ENCODE measurements around the gene CDH4. TPM values are rescaled to one million over a fixed set of nuclear protein-coding genes. Genes with fewer than 3 reads are reported as not detected.
"Not testable (repeated sequence)": the region's sequence is repeated elsewhere in the genome, so short reads cannot be mapped to it uniquely, and the experiment has no call there.

CDH4 gene
- total and polyA plus RNA-seq, 10 donors, result 0.30 to 20.1 (median 7.7) TPM

GRCh38 chr20:61450549-61450948, 198.5 kb downstream of the CDH4 start:
- peaks cover 0 to 7% (median 0%) of the 10 kb centered on the region in 6 donors for H3K4me1 ChIP-seq
- H3K27ac ChIP-seq, result no peak overlapping the region
- peaks cover 0 to 20% (median 0%) of the 10 kb centered on the region in 8 donors for H3K9me3 ChIP-seq
- WGBS, 5 donors, result 77 to 85% (median 78%) methylated on average over 5 to 6 of the region's 6 CpGs
- H3K36me3 ChIP-seq, result no peaks in the 10 kb centered on the region
- no peak for DNase-seq
- H3K4me3 ChIP-seq, result no peak overlapping the region
- peaks cover 0 to 7% (median 0%) of the 10 kb centered on the region in 7 donors for H3K27me3 ChIP-seq (replicated peaks in 1 of 7)
- intact Hi-C loops (cut with DNase I; ENCODE audit: low total_unique reads), result no loop called here
- TF ChIP-seq POLR2AphosphoS5 (IDR thresholded peaks at IDR 0.05) (no peak), POLR2A (IDR thresholded peaks at IDR 0.05) (no peak), CTCF (IDR thresholded peaks at IDR 0.05 in 8 of 11, conservative IDR thresholded peaks at IDR 0.05 in 3 of 11) (no peak)

GRCh38 chr20:61451009-61451408, 198.9 kb downstream of the CDH4 start:
- no peak overlapping the region for H3K4me3 ChIP-seq
- 87 to 95% (median 91%) methylated on average over 10 of the region's 10 CpGs for WGBS, 5 donors
- no peaks in the 10 kb centered on the region for H3K36me3 ChIP-seq
- H3K9me3 ChIP-seq, result peaks cover 0 to 21% (median 0%) of the 10 kb centered on the region in 8 donors
- H3K27me3 ChIP-seq (replicated peaks in 1 of 7), result peaks cover 0 to 7% (median 0%) of the 10 kb centered on the region in 7 donors
- DNase-seq, result no peak
- H3K27ac ChIP-seq, result no peak overlapping the region
- intact Hi-C loops (cut with DNase I; ENCODE audit: low total_unique reads), result no loop called here
- TF ChIP-seq POLR2A (IDR thresholded peaks at IDR 0.05), result no peak
- no peak for TF ChIP-seq CTCF (IDR thresholded peaks at IDR 0.05 in 8 of 11, conservative IDR thresholded peaks at IDR 0.05 in 3 of 11)
- no peak for TF ChIP-seq POLR2AphosphoS5 (IDR thresholded peaks at IDR 0.05)
- H3K4me1 ChIP-seq, result peaks cover 0 to 7% (median 0%) of the 10 kb centered on the region in 6 donors

GRCh38 chr20:61451953-61452352, 199.9 kb downstream of the CDH4 start:
- peaks cover 0 to 7% (median 0%) of the 10 kb centered on the region in 7 donors for H3K27me3 ChIP-seq (replicated peaks in 1 of 7)
- 60 to 76% (median 70%) methylated on average over 8 of the region's 8 CpGs for WGBS, 5 donors
- no peaks in the 10 kb centered on the region for H3K4me1 ChIP-seq
- peaks cover 0 to 25% (median 0%) of the 10 kb centered on the region in 8 donors for H3K9me3 ChIP-seq
- no peak for DNase-seq
- TF ChIP-seq POLR2A (IDR thresholded peaks at IDR 0.05), result no peak
- no peak for TF ChIP-seq CTCF (IDR thresholded peaks at IDR 0.05 in 8 of 11, conservative IDR thresholded peaks at IDR 0.05 in 3 of 11)
- no peak for TF ChIP-seq POLR2AphosphoS5 (IDR thresholded peaks at IDR 0.05)
- intact Hi-C loops (cut with DNase I; ENCODE audit: low total_unique reads), result no loop called here
- no peaks in the 10 kb centered on the region for H3K36me3 ChIP-seq
- peak overlapping the region in 1 of 8 donors; percentile 27 for H3K27ac ChIP-seq
- no peak overlapping the region for H3K4me3 ChIP-seq

- no peak for DNase-seq
- intact Hi-C loops (cut with DNase I; ENCODE audit: low total_unique reads), result no loop called here
- TF ChIP-seq POLR2A (IDR thresholded peaks at IDR 0.05) (no peak), POLR2AphosphoS5 (IDR thresholded peaks at IDR 0.05) (no peak), CTCF (IDR thresholded peaks at IDR 0.05 in 8 of 11, conservative IDR thresholded peaks at IDR 0.05 in 3 of 11) (no peak)
- no peaks in the 10 kb centered on the region for H3K36me3 ChIP-seq
- H3K4me1 ChIP-seq, result no peaks in the 10 kb centered on the region
- H3K4me3 ChIP-seq, result no peak overlapping the region
- H3K27me3 ChIP-seq (replicated peaks in 1 of 7), result peaks cover 0 to 7% (median 0%) of the 10 kb centered on the region in 7 donors
- H3K9me3 ChIP-seq, result peaks cover 0 to 33% (median 0%) of the 10 kb centered on the region in 8 donors
- WGBS, 5 donors, result 49 to 65% (median 63%) methylated on average over 7 of the region's 7 CpGs
- H3K27ac ChIP-seq, result no peak overlapping the region
Measured at GRCh38 chr20:61453219-61453618, 201.2 kb downstream of the CDH4 start.

- WGBS, 5 donors, result 72 to 88% (median 82%) methylated on average over 3 of the region's 3 CpGs
Measured at GRCh38 chr20:61453623-61454022, 201.6 kb downstream of the CDH4 start.

More at GRCh38 chr20:61453623-61454022, 201.6 kb downstream of the CDH4 start:
- H3K4me1 ChIP-seq; H3K27ac ChIP-seq; H3K36me3 ChIP-seq; H3K27me3 ChIP-seq (replicated peaks in 1 of 7); DNase-seq; intact Hi-C loops (cut with DNase I; ENCODE audit: low total_unique reads); H3K4me3 ChIP-seq: not testable (repeated sequence)
- H3K9me3 ChIP-seq, result peaks cover 0 to 33% (median 0%) of the 10 kb centered on the region in 8 donors
